CD14-positive monocyte (primary cell): Measurements from ENCODE around the gene UNC45B. TPM values are rescaled to one million over a fixed set of nuclear protein-coding genes. Genes with fewer than 3 reads are reported as not detected.

Experiments
- DNase-seq, 3 donors: peaks; one replicate each; pipeline ENCODE4 v3.0.0-alpha.2; 2011 to 2022
- H2AFZ ChIP-seq: 2 replicates; pipeline ENCODE4 v1.6.0; 2012; ENCODE audit warnings: mild to moderate bottlenecking, low read depth, low read length, inconsistent platforms; ENCODE audit not compliant: insufficient read depth, poor library complexity, severe bottlenecking
- H3K27ac ChIP-seq, 2 donors: 1 replicate in 1 of 2; 2 replicates in 1 of 2; pipeline ENCODE4 v1.5.1; 2012 to 2013; ENCODE audit warnings: low read length in 2 of 2, control low read depth in 1 of 2, inconsistent platforms in 1 of 2, low read depth in 1 of 2, mild to moderate bottlenecking in 1 of 2
- H3K27me3 ChIP-seq, 2 donors: one replicate each; pipeline versions ENCODE4 v1.6.0 to v1.6.1; 2011 to 2013; ENCODE audit warnings: low read length in 2 of 2; ENCODE audit not compliant: control insufficient read depth in 2 of 2, insufficient read depth in 2 of 2
- H3K36me3 ChIP-seq, 2 donors: replicated peaks in 1 of 2; 1 replicate in 1 of 2; 2 replicates in 1 of 2; pipeline versions ENCODE4 v1.5.1 to v1.6.1; 2012 to 2013; ENCODE audit warnings: low read length in 2 of 2, control low read depth in 1 of 2, inconsistent platforms in 1 of 2, mild to moderate bottlenecking in 1 of 2; ENCODE audit not compliant: insufficient read depth in 2 of 2, control insufficient read depth in 1 of 2
- H3K4me1 ChIP-seq, 2 donors: 1 replicate in 1 of 2; 2 replicates in 1 of 2; pipeline versions ENCODE4 v1.5.1 to v1.6.1; 2012 to 2013; ENCODE audit warnings: low read length in 2 of 2, control low read depth in 1 of 2, inconsistent platforms in 1 of 2, mild to moderate bottlenecking in 1 of 2, moderate library complexity in 1 of 2; ENCODE audit not compliant: insufficient read depth in 2 of 2, control insufficient read depth in 1 of 2
- H3K4me2 ChIP-seq: replicated peaks from 2 replicates; pipeline ENCODE3; 2012; ENCODE audit warnings: low read length, moderate library complexity, mild to moderate bottlenecking; ENCODE audit not compliant: poor library complexity, severe bottlenecking; ENCODE audit errors: extremely low read depth
- H3K4me3 ChIP-seq, 3 experiments: fragments of 200-600 bp in 1 of 3; sonication (generic) in 1 of 3; replicated peaks in 1 of 3; 1 replicate in 2 of 3; 2 replicates in 1 of 3; pipeline ENCODE4 v1.5.1; 2011 to 2013; ENCODE audit warnings: low read length in 3 of 3, mild to moderate bottlenecking in 3 of 3, control low read depth in 2 of 3, low read depth in 2 of 3, inconsistent platforms in 1 of 3, moderate library complexity in 1 of 3
- H3K79me2 ChIP-seq: 2 replicates; pipeline ENCODE4 v1.6.0; 2012; ENCODE audit warnings: mild to moderate bottlenecking, control low read depth, inconsistent platforms, low read length, moderate library complexity; ENCODE audit not compliant: insufficient read depth
- H3K9ac ChIP-seq: 2 replicates; pipeline ENCODE4 v1.6.0; 2017; ENCODE audit warnings: low read length, mild to moderate bottlenecking; ENCODE audit not compliant: insufficient read depth, poor library complexity, severe bottlenecking
- H3K9me3 ChIP-seq, 2 donors: replicated peaks in 1 of 2; 1 replicate in 1 of 2; 2 replicates in 1 of 2; pipeline versions ENCODE4 v1.5.1 to v1.6.1; 2012 to 2013; ENCODE audit warnings: low read length in 2 of 2, control low read depth in 1 of 2; ENCODE audit not compliant: control insufficient read depth in 1 of 2, insufficient read depth in 1 of 2
- H4K20me1 ChIP-seq: 2 replicates; pipeline ENCODE4 v1.6.0; 2012; ENCODE audit warnings: mild to moderate bottlenecking, low read length, control low read depth, moderate library complexity; ENCODE audit not compliant: insufficient read depth
- H3K27ac Mint-ChIP-seq, 7 donors: one replicate each; pipeline ENCODE4 v1.8.0; 2020; ENCODE audit warnings: mild to moderate bottlenecking in 7 of 7, mixed read lengths in 7 of 7, moderate library complexity in 6 of 7, inconsistent platforms in 2 of 7
- H3K27me3 Mint-ChIP-seq, 3 donors: one replicate each; pipeline ENCODE4 v1.8.0; 2021 to 2022; ENCODE audit warnings: low read depth in 3 of 3, mild to moderate bottlenecking in 3 of 3, mixed read lengths in 3 of 3, moderate library complexity in 3 of 3, inconsistent platforms in 1 of 3
- H3K36me3 Mint-ChIP-seq, 2 donors: one replicate each; pipeline ENCODE4 v1.8.0; 2020; ENCODE audit warnings: mixed read lengths in 2 of 2, inconsistent platforms in 1 of 2, mild to moderate bottlenecking in 1 of 2
- H3K4me1 Mint-ChIP-seq: one replicate; pipeline ENCODE4 v1.8.0; 2020; ENCODE audit warnings: mild to moderate bottlenecking, mixed read lengths
- H3K4me3 Mint-ChIP-seq, 2 donors: one replicate each; pipeline ENCODE4 v1.8.0; 2020; ENCODE audit warnings: mild to moderate bottlenecking in 2 of 2, mixed read lengths in 2 of 2, moderate library complexity in 1 of 2
- H3K9me3 Mint-ChIP-seq, 7 donors: one replicate each; pipeline ENCODE4 v1.8.0; 2020 to 2022; ENCODE audit warnings: mixed read lengths in 7 of 7, mild to moderate bottlenecking in 6 of 7, moderate library complexity in 6 of 7, inconsistent platforms in 2 of 7
- CTCF ChIP-seq: fragments of 200-600 bp; IDR thresholded peaks from one replicate; pipeline ENCODE4 v1.8.0; 2022; ENCODE audit warnings: antibody characterized with exemption, mild to moderate bottlenecking
- WGBS: methylation state at CpG from one replicate; pipeline ENCODE4 v1.1.5; 2013; ENCODE audit warnings: missing lambda C conversion rate; ENCODE audit not compliant: insufficient coverage; 5-methylcytosine and 5-hydroxymethylcytosine counted together
- intact Hi-C, 2 donors: fragments of 100-400 bp; cut with micrococcal nuclease; formaldehyde crosslinking; loops; one replicate each; pipeline versions ENCODE4 v1.15.0 to v1.15.1; 2023
- polyA plus RNA-seq, 3 donors: library from polyadenylated mRNA; depleted of rRNA in 1 of 3; unstranded in 2 of 3; stranded (reverse) in 1 of 3; fragments of 300-500 nt in 2 of 3; fragments of >200 nt in 1 of 3; fragmentation: Illumina TruSeq in 2 of 3; gene quantifications; 1 replicate in 2 of 3; 2 replicates in 1 of 3; pipeline ENCODE4 v1.2.3, GENCODE V29; 2012 to 2021

Gene UNC45B
- polyA plus RNA-seq, 3 donors: not detected

GRCh38 chr17:35236821-35237220, 89.2 kb downstream of the UNC45B start:
- H3K4me3 Mint-ChIP-seq: no peak overlapping the region
- Histone ChIP-seq H4K20me1 (no peaks in the 10 kb centered on the region), H3K79me2 (no peaks in the 10 kb centered on the region), H3K36me3 (no peaks in the 10 kb centered on the region), H3K27me3 (peaks cover 0 to under 1% of the 10 kb centered on the region in 2 donors), H3K9ac (no peak overlapping the region), H3K4me1 (peaks cover 13 to 22% of the 10 kb centered on the region in 2 donors), H3K9me3 (no peaks in the 10 kb centered on the region), H2AFZ (no peak overlapping the region), H3K4me2 (no peak overlapping the region), H3K4me3 (no peak overlapping the region), H3K27ac (no peak overlapping the region)
- intact Hi-C loops: no loop called here
- peaks cover 19% of the 10 kb centered on the region for H3K4me1 Mint-ChIP-seq
- no peak overlapping the region for H3K27ac Mint-ChIP-seq
- no peak for TF ChIP-seq CTCF
- H3K36me3 Mint-ChIP-seq: peaks cover 2 to 4% of the 10 kb centered on the region in 2 donors
- no peak for DNase-seq
- H3K9me3 Mint-ChIP-seq: no peaks in the 10 kb centered on the region
- peaks cover 8 to 14% (median 12%) of the 10 kb centered on the region in 3 donors for H3K27me3 Mint-ChIP-seq
- WGBS: no CpG with 5 or more reads among the region's 5 CpGs

DNA sequence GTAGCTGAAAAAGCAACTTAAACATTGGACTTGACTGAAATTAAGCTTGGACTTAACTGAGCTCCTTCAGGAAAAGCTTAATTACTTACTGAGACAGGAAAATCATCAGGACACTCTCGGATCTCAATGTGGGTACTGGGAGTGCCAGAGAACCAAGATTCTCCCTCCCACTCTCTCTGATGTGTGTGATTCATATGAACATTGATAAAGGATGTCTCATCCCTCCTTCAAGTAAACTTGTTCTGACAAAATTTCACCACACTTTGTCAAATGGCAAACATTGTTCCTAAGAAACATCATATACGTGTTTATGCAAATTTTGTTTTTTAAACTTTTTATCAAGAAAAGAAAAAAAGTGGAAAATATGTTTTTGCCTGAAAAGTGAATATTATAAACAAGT, 91.2 kb downstream of the UNC45B start:
- no peak overlapping the region for H3K27ac Mint-ChIP-seq
- no peak overlapping the region for H3K9ac ChIP-seq
- no peak overlapping the region for H3K4me2 ChIP-seq
- H3K4me3 ChIP-seq: no peak overlapping the region
- no peak overlapping the region for H2AFZ ChIP-seq
- no peaks in the 10 kb centered on the region for H3K36me3 ChIP-seq
- H3K9me3 ChIP-seq: no peaks in the 10 kb centered on the region
- H3K27me3 ChIP-seq: no peaks in the 10 kb centered on the region
- no peak overlapping the region for H3K27ac ChIP-seq
- peaks cover 26% of the 10 kb centered on the region for H3K4me1 Mint-ChIP-seq
- peaks cover 22 to 32% of the 10 kb centered on the region in 2 donors for H3K4me1 ChIP-seq
- no CpG with 5 or more reads among the region's 2 CpGs for WGBS
- DNase-seq: no peak
- intact Hi-C loops: no loop called here
- no peak overlapping the region for H3K4me3 Mint-ChIP-seq
- peaks cover 7 to 13% (median 10%) of the 10 kb centered on the region in 3 donors for H3K27me3 Mint-ChIP-seq
- H3K36me3 Mint-ChIP-seq: peaks cover 2 to 4% of the 10 kb centered on the region in 2 donors
- peaks cover 13% of the 10 kb centered on the region for H3K79me2 ChIP-seq
- TF ChIP-seq CTCF: no peak
- no peaks in the 10 kb centered on the region for H3K9me3 Mint-ChIP-seq
- peaks cover under 1% of the 10 kb centered on the region for H4K20me1 ChIP-seq

Other genes with a start within 250 kb of the UNC45B start
- 1 to 10 TPM in 2 of 3 donors, under 1 TPM in 1; 0.95 to 1.8 (median 1.4) TPM for gene CCT6B, start 186.4 kb upstream of the UNC45B start, polyA plus RNA-seq
- gene ZNF830, start 186.3 kb upstream of the UNC45B start, polyA plus RNA-seq: 1 to 10 TPM; 2.1 to 4.7 (median 4.2) TPM
- 10 to 100 TPM in 1 of 3 donors, 1 to 10 TPM in 2; 6.0 to 14.6 (median 7.5) TPM for gene LIG3, start 167.3 kb upstream of the UNC45B start, polyA plus RNA-seq
- gene RFFL, start 84.1 kb upstream of the UNC45B start, polyA plus RNA-seq: 10 to 100 TPM; 16.1 to 25.1 (median 24.7) TPM
- 1 to 10 TPM; 4.4 to 6.9 (median 5.8) TPM for gene RAD51D, start 28.0 kb upstream of the UNC45B start, polyA plus RNA-seq
- gene FNDC8, start 26.2 kb upstream of the UNC45B start, polyA plus RNA-seq: not detected
- 1 to 10 TPM; 1.6 to 3.6 (median 2.2) TPM for gene NLE1, start 5.5 kb upstream of the UNC45B start, polyA plus RNA-seq
- not detected for gene SLC35G3, start 46.6 kb downstream of the UNC45B start, polyA plus RNA-seq
- gene SLFN5, start 95.3 kb downstream of the UNC45B start, polyA plus RNA-seq: 1 to 10 TPM; 2.9 to 8.8 (median 5.3) TPM
- 10 to 100 TPM; 34.3 to 46.8 (median 45.6) TPM for gene SLFN11, start 225.8 kb downstream of the UNC45B start, polyA plus RNA-seq